Left hindlimb (tissue), 1 donor: ENCODE data around the gene CYP8B1.

Source experiments
- DNase-seq: peaks from one replicate; pipeline ENCODE4 v3.0.0-alpha.2; 2018

The CYP8B1 gene

GRCh38 chr3:42851228-42851834 is 24.3 kb downstream of the CYP8B1 start:
- no peak for DNase-seq

- DNase-seq: no peak
Observed at GRCh38 chr3:42850263-42850662, 25.4 kb downstream of the CYP8B1 start.

GRCh38 chr3:42849017-42849416 is 26.7 kb downstream of the CYP8B1 start:
- no peak for DNase-seq

DNA sequence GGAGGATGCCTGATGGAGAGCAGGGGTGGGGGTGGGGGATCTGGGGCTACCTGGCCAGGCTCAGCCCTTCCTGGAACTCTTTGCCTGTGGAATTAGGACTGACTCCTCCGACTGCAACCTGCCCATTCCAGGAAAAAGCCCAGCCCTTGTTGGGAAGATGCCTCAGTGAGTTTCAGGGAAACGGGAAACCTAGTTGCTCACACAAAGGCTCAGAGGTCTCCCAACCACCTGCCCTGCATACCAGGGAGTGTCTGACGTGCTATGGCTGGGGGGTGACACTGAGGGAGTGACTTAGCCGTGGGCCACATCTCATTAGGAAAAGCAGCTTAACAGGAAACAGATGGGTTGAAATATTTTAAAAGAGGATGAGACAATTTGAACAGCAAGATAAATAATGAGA is 27.9 kb downstream of the CYP8B1 start:
- DNase-seq: no peak

DNA sequence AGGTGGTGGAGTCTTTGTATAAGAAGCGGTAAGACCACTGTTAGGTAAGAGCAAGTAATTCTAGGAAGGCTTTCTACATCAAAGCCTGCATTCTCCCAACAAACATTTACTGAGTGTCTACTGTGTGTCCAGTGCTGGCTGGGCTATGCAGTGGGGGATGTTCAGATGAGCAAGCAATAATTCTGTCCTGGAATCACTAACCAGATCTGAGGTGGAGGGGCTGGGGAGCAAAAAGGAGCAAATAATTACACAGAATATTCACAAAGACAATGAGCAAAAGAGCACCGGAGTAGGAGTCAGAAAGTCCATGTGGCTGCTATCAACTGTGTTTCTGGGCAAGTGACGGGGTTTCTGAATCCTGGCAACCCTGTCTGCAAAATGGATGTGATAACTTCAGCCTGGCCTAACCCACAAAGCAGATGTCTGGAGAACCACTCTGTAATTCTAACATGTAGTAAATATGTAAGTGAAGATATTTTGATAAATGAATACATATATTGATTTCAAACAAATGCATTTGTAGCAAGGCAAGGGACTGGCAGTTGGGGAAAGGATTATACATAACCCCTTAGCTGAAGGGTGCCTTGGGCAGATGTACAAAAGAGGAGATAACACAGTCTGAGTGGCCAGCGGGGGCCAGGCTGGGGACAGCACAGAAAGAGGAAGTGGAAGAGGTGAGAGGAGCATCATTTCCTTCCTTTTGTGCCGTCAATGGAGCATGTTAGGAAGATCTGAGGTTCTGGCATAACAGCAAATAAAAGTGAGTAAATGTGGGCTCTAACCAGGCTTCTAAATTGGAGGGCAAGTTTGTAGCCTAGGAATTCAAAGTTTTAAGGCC is 28.8 kb downstream of the CYP8B1 start:
- no peak for DNase-seq

- no peak for DNase-seq
Observed at GRCh38 chr3:42844815-42845214, 30.9 kb downstream of the CYP8B1 start.

GRCh38 chr3:42844412-42844713 is 31.3 kb downstream of the CYP8B1 start:
- no peak for DNase-seq

- DNase-seq: no peak
Observed at GRCh38 chr3:42843713-42844411, 31.8 kb downstream of the CYP8B1 start.

- DNase-seq: no peak
Observed at GRCh38 chr3:42841332-42841731, 34.3 kb downstream of the CYP8B1 start.

- no peak for DNase-seq
Observed at GRCh38 chr3:42839616-42840015, 36.1 kb downstream of the CYP8B1 start.

DNA sequence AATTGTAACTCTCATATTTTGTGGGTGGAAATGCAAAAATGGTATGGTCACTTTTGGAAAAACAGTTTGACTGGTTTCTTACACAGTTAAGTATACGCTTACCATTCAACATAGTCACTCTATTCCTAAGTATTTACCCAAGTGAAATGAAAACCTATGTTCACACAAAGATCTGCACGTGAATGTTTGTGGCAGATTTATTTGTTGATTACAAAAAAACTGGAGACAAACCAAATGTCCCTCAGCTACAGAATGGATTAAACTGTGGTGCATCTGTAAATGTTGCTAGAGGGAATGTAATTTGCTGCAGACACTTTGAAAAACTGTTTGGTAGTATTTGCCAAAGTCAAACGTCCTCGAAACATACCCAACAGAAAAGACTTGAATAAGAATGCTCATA is 37.1 kb downstream of the CYP8B1 start:
- no peak for DNase-seq

DNA sequence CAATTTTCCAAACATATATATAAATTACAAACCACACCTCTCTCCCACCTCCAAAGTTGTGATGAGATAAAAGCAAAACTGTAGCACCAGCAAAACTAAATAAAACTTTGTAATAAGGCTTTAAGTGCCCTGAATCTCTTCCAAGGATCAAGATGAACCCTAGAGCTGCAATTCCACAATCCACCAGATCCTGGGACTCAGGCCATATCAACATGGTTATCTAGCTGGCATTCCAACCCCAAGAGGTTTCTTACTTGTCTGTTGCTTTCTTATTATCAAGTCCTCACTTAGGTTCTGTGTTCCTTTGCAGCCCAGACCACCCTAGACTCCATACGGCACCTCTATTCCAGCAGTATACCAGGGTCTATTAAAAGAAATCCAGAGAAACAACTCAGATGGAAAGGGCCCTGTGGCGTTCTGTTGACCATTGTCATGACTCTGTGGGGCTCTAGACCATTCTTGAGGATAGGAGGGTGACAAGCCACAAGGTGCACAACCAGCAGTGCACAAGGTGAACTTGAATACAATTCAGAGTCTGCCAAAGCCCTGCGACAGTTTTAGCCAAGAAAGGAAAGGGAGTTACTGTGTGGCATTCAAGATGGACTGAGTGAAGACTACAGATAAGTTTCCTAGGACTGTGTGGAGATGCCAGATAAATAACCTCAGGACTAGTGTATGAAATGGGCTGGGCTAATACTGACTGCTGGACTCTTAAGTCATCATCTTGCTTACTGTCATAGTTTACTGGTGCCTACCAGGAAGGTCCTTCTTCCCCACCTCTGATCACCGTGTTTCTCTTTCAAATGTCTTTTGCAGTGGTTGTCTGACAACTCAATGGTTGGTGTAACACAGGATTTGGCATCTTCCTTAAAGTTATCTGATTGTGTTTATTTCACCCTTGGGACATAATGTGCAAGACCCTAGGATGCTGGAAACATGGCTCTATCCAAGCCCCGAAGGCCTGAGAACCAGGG is 39.2 kb downstream of the CYP8B1 start:
- DNase-seq: no peak

- no peak for DNase-seq
Observed at GRCh38 chr3:42831321-42831713, 44.4 kb downstream of the CYP8B1 start.

- DNase-seq: no peak
Observed at GRCh38 chr3:42830437-42831320, 45.0 kb downstream of the CYP8B1 start.

- no peak for DNase-seq
Observed at GRCh38 chr3:42829628-42830436, 45.8 kb downstream of the CYP8B1 start.

GRCh38 chr3:42829083-42829627 is 46.5 kb downstream of the CYP8B1 start:
- no peak for DNase-seq

- DNase-seq: no peak
Observed at GRCh38 chr3:42827654-42828053, 48.0 kb downstream of the CYP8B1 start.

DNA sequence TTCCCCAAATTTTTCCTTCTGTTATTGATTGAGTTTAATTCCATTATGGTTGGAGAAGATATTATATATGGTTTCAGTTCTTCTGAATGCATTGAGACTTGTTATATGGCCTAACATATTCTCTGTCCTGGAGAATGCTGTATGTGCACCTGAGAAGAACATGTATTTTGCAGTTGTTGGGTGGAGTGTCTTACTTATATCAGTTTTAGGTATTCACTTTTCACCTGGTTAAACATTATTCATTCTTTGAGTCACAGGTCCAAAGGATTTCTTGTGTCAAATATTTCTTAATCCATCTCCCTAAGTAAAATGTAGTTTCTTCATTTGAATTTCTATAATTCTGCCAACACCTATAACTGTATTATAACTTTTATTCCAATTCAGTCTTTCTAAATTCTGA is 48.7 kb downstream of the CYP8B1 start:
- no peak for DNase-seq

- DNase-seq: no peak
Observed at GRCh38 chr3:42826141-42826540, 49.5 kb downstream of the CYP8B1 start.

DNA sequence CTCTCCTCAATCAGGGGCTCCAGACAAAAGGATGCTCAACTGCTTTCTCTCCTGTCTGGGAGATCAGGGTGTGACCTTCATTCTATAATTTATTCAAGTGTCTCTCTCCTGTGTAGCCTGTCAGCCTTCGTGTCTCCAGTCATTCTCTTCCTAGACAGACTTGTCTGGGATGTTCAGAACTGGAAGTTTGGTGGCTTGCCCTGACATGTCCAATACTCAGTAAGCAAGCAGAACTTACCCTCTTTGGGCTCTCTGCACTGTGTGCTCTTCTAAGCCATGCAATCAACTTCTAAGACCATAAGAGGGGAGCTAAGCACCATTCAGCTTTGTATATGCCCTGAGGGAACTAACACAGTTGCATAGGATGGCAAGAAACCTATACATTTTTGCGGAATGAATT is 52.3 kb downstream of the CYP8B1 start:
- DNase-seq: no peak

DNA sequence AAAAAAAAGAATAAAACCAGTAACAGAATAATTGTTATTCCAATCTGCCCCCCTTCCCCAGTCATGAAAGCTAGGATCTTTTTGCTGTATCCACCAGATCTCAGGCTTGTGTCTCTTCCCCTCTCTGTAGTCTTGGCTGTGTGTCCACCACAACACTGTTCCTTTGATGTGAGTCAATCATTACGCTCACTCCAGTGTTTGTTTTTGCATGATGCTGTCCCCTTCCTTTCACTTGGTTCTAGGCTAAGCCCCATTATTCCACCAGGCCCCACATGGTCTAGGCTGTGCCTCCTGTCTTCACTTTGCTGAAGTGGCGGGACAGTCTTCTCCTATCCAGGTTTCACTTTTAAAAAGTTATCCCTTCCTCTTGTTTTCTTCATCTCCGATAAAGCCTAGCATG is 52.9 kb downstream of the CYP8B1 start:
- no peak for DNase-seq
